Neural progenitor cell (in vitro differentiated cells): ENCODE data around the gene TRIM34. TPM values are rescaled to one million over a fixed set of nuclear protein-coding genes. Genes with fewer than 3 reads are reported as not detected.

Experiments used
- DNase-seq: peaks from one replicate; pipeline ENCODE4 v3.0.0-alpha.2; 2016; ENCODE audit warnings: low spot score
- H2AFZ ChIP-seq: fragments of 200-600 bp; sonication (generic); replicated peaks from 2 replicates; pipeline ENCODE4 v1.6.1; 2016; ENCODE audit warnings: antibody characterized with exemption
- H3F3A ChIP-seq: fragments of 200-600 bp; sonication (generic); 2 replicates; pipeline ENCODE4 v1.6.1; 2016; ENCODE audit warnings: antibody characterized with exemption, low read depth
- H3K27ac ChIP-seq: fragments of 200-600 bp; sonication (generic); 2 replicates; pipeline ENCODE4 v1.5.1; 2016; ENCODE audit warnings: mild to moderate bottlenecking
- H3K27me3 ChIP-seq: fragments of 200-600 bp; sonication (generic); 2 replicates; pipeline ENCODE4 v1.6.1; 2016; ENCODE audit warnings: mild to moderate bottlenecking, moderate library complexity
- H3K36me3 ChIP-seq: fragments of 200-600 bp; sonication (generic); 2 replicates; pipeline ENCODE4 v1.5.1; 2016
- H3K4me1 ChIP-seq: fragments of 200-600 bp; sonication (generic); 2 replicates; pipeline ENCODE4 v1.6.1; 2016; ENCODE audit warnings: mixed run types
- H3K4me2 ChIP-seq: fragments of 200-600 bp; sonication (generic); 2 replicates; pipeline ENCODE4 v1.6.1; 2016
- H3K4me3 ChIP-seq: fragments of 200-600 bp; sonication (generic); 2 replicates; pipeline ENCODE4 v1.5.1; 2016
- H3K79me2 ChIP-seq: fragments of 200-600 bp; sonication (generic); 2 replicates; pipeline ENCODE4 v1.6.1; 2016; ENCODE audit warnings: low read depth
- H3K9ac ChIP-seq: fragments of 200-600 bp; sonication (generic); 2 replicates; pipeline ENCODE4 v1.6.1; 2016
- H3K9me3 ChIP-seq: fragments of 200-600 bp; sonication (generic); 2 replicates; pipeline ENCODE4 v1.5.1; 2016; ENCODE audit warnings: low read depth
- H4K20me1 ChIP-seq: fragments of 200-600 bp; sonication (generic); 2 replicates; pipeline ENCODE4 v1.6.1; 2016; ENCODE audit warnings: low read depth
- H3K27ac Mint-ChIP-seq: 3 replicates; pipeline ENCODE4 v1.8.0; 2021; ENCODE audit warnings: mixed read lengths
- H3K27me3 Mint-ChIP-seq: 2 replicates; pipeline ENCODE4 v1.8.0; 2022; ENCODE audit warnings: low read depth, mild to moderate bottlenecking, inconsistent platforms, moderate library complexity, mixed read lengths; ENCODE audit not compliant: insufficient read depth
- H3K36me3 Mint-ChIP-seq: 3 replicates; pipeline ENCODE4 v1.8.0; 2021; ENCODE audit warnings: mixed read lengths
- H3K4me1 Mint-ChIP-seq: 3 replicates; pipeline ENCODE4 v1.8.0; 2021; ENCODE audit warnings: mixed read lengths
- H3K4me3 Mint-ChIP-seq: 3 replicates; pipeline ENCODE4 v1.8.0; 2021; ENCODE audit warnings: mild to moderate bottlenecking, moderate library complexity, mixed read lengths
- H3K9me3 Mint-ChIP-seq: 3 replicates; pipeline ENCODE4 v1.8.0; 2020; ENCODE audit warnings: mixed read lengths
- EZH2 ChIP-seq: fragments of 200-600 bp; sonication (generic); IDR thresholded peaks from 2 replicates; pipeline ENCODE4 v1.6.1; 2017; ENCODE audit warnings: antibody characterized with exemption, mild to moderate bottlenecking, moderate library complexity
- EZH2phosphoT487 ChIP-seq: fragments of 200-600 bp; sonication (generic); IDR thresholded peaks from 2 replicates; pipeline ENCODE4 v1.6.1; 2017; ENCODE audit warnings: antibody characterized with exemption
- total RNA-seq: library from RNA; depleted of rRNA; stranded (reverse); fragments of >200 nt; gene quantifications from 2 replicates; pipeline ENCODE4 v1.2.3, GENCODE V29; 2015; ENCODE audit warnings: low replicate concordance
- TF ChIP-seq, protein P1 (sequence below): fragments of 200-600 bp; sonication (generic); IDR thresholded peaks from 2 replicates; pipeline ENCODE4 v1.5.1; 2017; ENCODE audit warnings: antibody characterized with exemption, mild to moderate bottlenecking

The TRIM34 gene
- total RNA-seq, 1 donor from 2014 or later = 4.5 TPM

- H4K20me1 ChIP-seq = no peaks in the 10 kb centered on the region
- Mint-ChIP-seq H3K4me1 (no peaks in the 10 kb centered on the region), H3K4me3 (no peak overlapping the region), H3K9me3 (no peaks in the 10 kb centered on the region), H3K36me3 (peaks cover 12% of the 10 kb centered on the region), H3K27me3 (peaks cover under 1% of the 10 kb centered on the region), H3K27ac (no peak overlapping the region)
- no peak overlapping the region for H3K27ac ChIP-seq
- no peaks in the 10 kb centered on the region for H3K36me3 ChIP-seq
- H3K4me2 ChIP-seq = no peak overlapping the region
- no peak for TF ChIP-seq EZH2
- TF ChIP-seq EZH2phosphoT487 = no peak
- TF ChIP-seq, protein P1, sequence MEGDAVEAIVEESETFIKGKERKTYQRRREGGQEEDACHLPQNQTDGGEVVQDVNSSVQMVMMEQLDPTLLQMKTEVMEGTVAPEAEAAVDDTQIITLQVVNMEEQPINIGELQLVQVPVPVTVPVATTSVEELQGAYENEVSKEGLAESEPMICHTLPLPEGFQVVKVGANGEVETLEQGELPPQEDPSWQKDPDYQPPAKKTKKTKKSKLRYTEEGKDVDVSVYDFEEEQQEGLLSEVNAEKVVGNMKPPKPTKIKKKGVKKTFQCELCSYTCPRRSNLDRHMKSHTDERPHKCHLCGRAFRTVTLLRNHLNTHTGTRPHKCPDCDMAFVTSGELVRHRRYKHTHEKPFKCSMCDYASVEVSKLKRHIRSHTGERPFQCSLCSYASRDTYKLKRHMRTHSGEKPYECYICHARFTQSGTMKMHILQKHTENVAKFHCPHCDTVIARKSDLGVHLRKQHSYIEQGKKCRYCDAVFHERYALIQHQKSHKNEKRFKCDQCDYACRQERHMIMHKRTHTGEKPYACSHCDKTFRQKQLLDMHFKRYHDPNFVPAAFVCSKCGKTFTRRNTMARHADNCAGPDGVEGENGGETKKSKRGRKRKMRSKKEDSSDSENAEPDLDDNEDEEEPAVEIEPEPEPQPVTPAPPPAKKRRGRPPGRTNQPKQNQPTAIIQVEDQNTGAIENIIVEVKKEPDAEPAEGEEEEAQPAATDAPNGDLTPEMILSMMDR = no peak
- no peak for DNase-seq
- H2AFZ ChIP-seq = no peak overlapping the region
- no peaks in the 10 kb centered on the region for H3K79me2 ChIP-seq
- no peaks in the 10 kb centered on the region for H3F3A ChIP-seq
- no peaks in the 10 kb centered on the region for H3K4me1 ChIP-seq
- H3K27me3 ChIP-seq = no peaks in the 10 kb centered on the region
- H3K9ac ChIP-seq = no peak overlapping the region
- H3K4me3 ChIP-seq = no peak overlapping the region
- H3K9me3 ChIP-seq = no peaks in the 10 kb centered on the region
Measured at GRCh38 chr11:5663511-5663910, 38.7 kb downstream of the TRIM34 start.

DNA sequence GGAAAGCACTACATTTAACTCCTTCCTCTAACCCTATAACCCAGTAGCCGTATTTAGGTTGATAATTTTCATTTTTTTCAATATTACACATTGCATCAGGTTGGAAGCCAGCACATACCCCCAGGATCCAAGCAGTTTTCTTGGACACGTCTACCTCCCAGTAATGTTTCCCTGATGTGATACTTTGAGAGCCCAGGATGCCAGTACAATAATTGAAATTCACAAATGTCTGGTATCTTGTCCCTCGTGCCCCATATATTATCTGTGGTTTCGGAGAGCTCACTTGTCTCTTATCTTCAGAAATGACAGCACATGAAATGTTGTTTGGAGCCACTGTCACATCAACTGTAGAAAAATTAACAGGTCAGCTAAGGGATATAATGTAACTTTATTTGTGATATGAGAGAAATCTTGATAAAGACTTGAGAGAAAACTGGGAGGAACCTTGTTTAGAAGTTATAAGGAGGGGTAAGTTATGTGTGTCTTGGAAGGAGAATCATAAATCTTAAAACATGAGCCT, 40.3 kb downstream of the TRIM34 start:
- Histone ChIP-seq H3K79me2 (no peaks in the 10 kb centered on the region), H4K20me1 (no peaks in the 10 kb centered on the region), H3K4me3 (no peak overlapping the region), H3F3A (no peaks in the 10 kb centered on the region), H3K27ac (no peak overlapping the region), H2AFZ (no peak overlapping the region), H3K9ac (no peak overlapping the region), H3K4me1 (no peaks in the 10 kb centered on the region), H3K27me3 (no peaks in the 10 kb centered on the region), H3K4me2 (no peak overlapping the region), H3K9me3 (no peaks in the 10 kb centered on the region), H3K36me3 (no peaks in the 10 kb centered on the region)
- H3K4me3 Mint-ChIP-seq = no peak overlapping the region
- H3K9me3 Mint-ChIP-seq = no peaks in the 10 kb centered on the region
- no peak for DNase-seq
- no peaks in the 10 kb centered on the region for H3K4me1 Mint-ChIP-seq
- H3K27me3 Mint-ChIP-seq = no peaks in the 10 kb centered on the region
- TF ChIP-seq EZH2 (no peak), EZH2phosphoT487 (no peak)
- TF ChIP-seq, protein P1 = no peak
- no peak overlapping the region for H3K27ac Mint-ChIP-seq
- H3K36me3 Mint-ChIP-seq = peaks cover 17% of the 10 kb centered on the region

GRCh38 chr11:5665746-5666401, 41.1 kb downstream of the TRIM34 start:
- H3K4me3 Mint-ChIP-seq = no peak overlapping the region
- no peaks in the 10 kb centered on the region for H3K4me1 ChIP-seq
- no peak for TF ChIP-seq EZH2
- TF ChIP-seq, protein P1 = no peak
- TF ChIP-seq EZH2phosphoT487 = no peak
- no peak overlapping the region for H3K27ac ChIP-seq
- H3K36me3 ChIP-seq = no peaks in the 10 kb centered on the region
- no peaks in the 10 kb centered on the region for H3K27me3 Mint-ChIP-seq
- H3K79me2 ChIP-seq = no peaks in the 10 kb centered on the region
- H3K4me2 ChIP-seq = no peak overlapping the region
- peaks cover 21% of the 10 kb centered on the region for H3K36me3 Mint-ChIP-seq
- no peak overlapping the region for H3K4me3 ChIP-seq
- no peaks in the 10 kb centered on the region for H3F3A ChIP-seq
- H3K27ac Mint-ChIP-seq = no peak overlapping the region
- H3K9me3 Mint-ChIP-seq = no peaks in the 10 kb centered on the region
- H3K27me3 ChIP-seq = no peaks in the 10 kb centered on the region
- no peaks in the 10 kb centered on the region for H3K9me3 ChIP-seq
- DNase-seq = no peak
- no peak overlapping the region for H3K9ac ChIP-seq
- no peaks in the 10 kb centered on the region for H3K4me1 Mint-ChIP-seq
- no peaks in the 10 kb centered on the region for H4K20me1 ChIP-seq
- no peak overlapping the region for H2AFZ ChIP-seq
